ENCODE measurements around the gene TREML1. TPM values are rescaled to one million over a fixed set of nuclear protein-coding genes. Genes with fewer than 3 reads are reported as not detected.

The TREML1 gene
- total and polyA plus RNA-seq, 2 donors (not counting 1 experiment from before 2014, with no cell fraction given), result 0.07 TPM; not detected in 1

- Histone ChIP-seq H3K9me3 (ENCODE audit: control extremely low read depth in 1 of 3, control insufficient read depth in 2 of 3, insufficient read depth in 1 of 3, low read length in 2 of 3) (no peaks in the 10 kb centered on the region), H3K27ac (ENCODE audit: low read length in 2 of 2) (no peak overlapping the region), H3K9ac (ENCODE audit: low read length) (no peak overlapping the region), H3K4me3 (ENCODE audit: control extremely low read depth in 1 of 5, extremely low read depth in 1 of 5, insufficient read depth in 1 of 5, low read depth in 2 of 5, low read length in 4 of 5) (no peak overlapping the region), H2AFZ (ENCODE audit: insufficient read depth, low read depth, low read length, poor library complexity, severe bottlenecking) (no peak overlapping the region), H3K4me1 (ENCODE audit: control insufficient read depth in 2 of 2, insufficient read depth in 2 of 2, low read length in 2 of 2) (no peaks in the 10 kb centered on the region), H3K4me2 (replicated peaks; ENCODE audit: low read depth, low read length, poor library complexity, severe bottlenecking) (no peak overlapping the region), H3K36me3 (replicated peaks in 1 of 2; ENCODE audit: control extremely low read depth in 1 of 2, control insufficient read depth in 1 of 2, extremely low read depth in 1 of 2, insufficient read depth in 2 of 2, low read length in 1 of 2) (peaks cover 3 to 12% of the 10 kb centered on the region in 2 experiments), H3K79me2 (ENCODE audit: control insufficient read depth, insufficient read depth, low read length) (no peaks in the 10 kb centered on the region), H4K20me1 (ENCODE audit: control insufficient read depth, insufficient read depth, low read length, poor library complexity, severe bottlenecking) (no peaks in the 10 kb centered on the region), H3K27me3 (replicated peaks in 1 of 4; ENCODE audit: control extremely low read depth in 1 of 4, control insufficient read depth in 3 of 4, insufficient read depth in 4 of 4, low read length in 3 of 4) (no peaks in the 10 kb centered on the region)
- Mint-ChIP-seq H3K27me3 (no peaks in the 10 kb centered on the region), H3K4me3 (no peak overlapping the region), H3K9me3 (ENCODE audit: insufficient read depth) (no peaks in the 10 kb centered on the region), H3K4me1 (no peaks in the 10 kb centered on the region), H3K27ac (no peak overlapping the region)
- no peak for DNase-seq
- intact Hi-C loops (cut with micrococcal nuclease), result no loop called here
- POLR2A ChIA-PET, result interaction anchor here (0.7 kb wide), 1 partner anchor 66 kb away, joined by 3 read pairs; no protein-coding TSS in a partner anchor
- WGBS (ENCODE audit: insufficient coverage), result no CpG with 5 or more reads among the region's 1 CpG
- TF ChIP-seq CTCF (IDR thresholded peaks at IDR 0.05) (no peak), EZH2 (IDR thresholded peaks at IDR 0.05; ENCODE audit: borderline replicate concordance, insufficient read depth, low read depth, low read length, poor library complexity, severe bottlenecking) (no peak)
- ATAC-seq (ENCODE audit: low read depth), result no peak
- CTCF ChIA-PET, result interaction anchor here (0.5 kb wide), 1 partner anchor 35 kb away, joined by 3 read pairs; no protein-coding TSS in a partner anchor
Observed at GRCh38 chr6:41122918-41123317, 31.2 kb downstream of the TREML1 start.

GRCh38 chr6:41122373-41122772 is 31.8 kb downstream of the TREML1 start:
- ATAC-seq (ENCODE audit: low read depth) (no peak), DNase-seq (no peak)
- H3K4me2 ChIP-seq (replicated peaks; ENCODE audit: low read depth, low read length, poor library complexity, severe bottlenecking), result no peak overlapping the region
- Mint-ChIP-seq H3K9me3 (ENCODE audit: insufficient read depth) (no peaks in the 10 kb centered on the region), H3K27ac (no peak overlapping the region), H3K27me3 (no peaks in the 10 kb centered on the region), H3K4me1 (no peaks in the 10 kb centered on the region), H3K4me3 (no peak overlapping the region)
- H4K20me1 ChIP-seq (ENCODE audit: control insufficient read depth, insufficient read depth, low read length, poor library complexity, severe bottlenecking), result no peaks in the 10 kb centered on the region
- H3K4me3 ChIP-seq (ENCODE audit: control extremely low read depth in 1 of 5, extremely low read depth in 1 of 5, insufficient read depth in 1 of 5, low read depth in 2 of 5, low read length in 4 of 5), result no peak overlapping the region
- no peak overlapping the region for H3K27ac ChIP-seq (ENCODE audit: low read length in 2 of 2)
- no peaks in the 10 kb centered on the region for H3K4me1 ChIP-seq (ENCODE audit: control insufficient read depth in 2 of 2, insufficient read depth in 2 of 2, low read length in 2 of 2)
- H3K27me3 ChIP-seq (replicated peaks in 1 of 4; ENCODE audit: control extremely low read depth in 1 of 4, control insufficient read depth in 3 of 4, insufficient read depth in 4 of 4, low read length in 3 of 4), result no peaks in the 10 kb centered on the region
- POLR2A ChIA-PET, result no interaction called here
- no peaks in the 10 kb centered on the region for H3K9me3 ChIP-seq (ENCODE audit: control extremely low read depth in 1 of 3, control insufficient read depth in 2 of 3, insufficient read depth in 1 of 3, low read length in 2 of 3)
- no peak for TF ChIP-seq CTCF (IDR thresholded peaks at IDR 0.05)
- no peak for TF ChIP-seq EZH2 (IDR thresholded peaks at IDR 0.05; ENCODE audit: borderline replicate concordance, insufficient read depth, low read depth, low read length, poor library complexity, severe bottlenecking)
- peaks cover 3 to 12% of the 10 kb centered on the region in 2 experiments for H3K36me3 ChIP-seq (replicated peaks in 1 of 2; ENCODE audit: control extremely low read depth in 1 of 2, control insufficient read depth in 1 of 2, extremely low read depth in 1 of 2, insufficient read depth in 2 of 2, low read length in 1 of 2)
- 100% methylated on average over 1 of the region's 1 CpG for WGBS (ENCODE audit: insufficient coverage)
- no peaks in the 10 kb centered on the region for H3K79me2 ChIP-seq (ENCODE audit: control insufficient read depth, insufficient read depth, low read length)
- H2AFZ ChIP-seq (ENCODE audit: insufficient read depth, low read depth, low read length, poor library complexity, severe bottlenecking), result no peak overlapping the region
- intact Hi-C loops (cut with micrococcal nuclease), result no loop called here
- CTCF ChIA-PET, result interaction anchor here (0.5 kb wide), 1 partner anchor 34 kb away, joined by 3 read pairs; no protein-coding TSS in a partner anchor
- H3K9ac ChIP-seq (ENCODE audit: low read length), result no peak overlapping the region

Data from B cell (primary cell).